ENCODE measurements around the gene NAA10. TPM values are rescaled to one million over a fixed set of nuclear protein-coding genes. Genes with fewer than 3 reads are reported as not detected.

Gene NAA10
- total RNA-seq, 2 donors from 2014 or later = 76.7 to 94.1 TPM

DNA sequence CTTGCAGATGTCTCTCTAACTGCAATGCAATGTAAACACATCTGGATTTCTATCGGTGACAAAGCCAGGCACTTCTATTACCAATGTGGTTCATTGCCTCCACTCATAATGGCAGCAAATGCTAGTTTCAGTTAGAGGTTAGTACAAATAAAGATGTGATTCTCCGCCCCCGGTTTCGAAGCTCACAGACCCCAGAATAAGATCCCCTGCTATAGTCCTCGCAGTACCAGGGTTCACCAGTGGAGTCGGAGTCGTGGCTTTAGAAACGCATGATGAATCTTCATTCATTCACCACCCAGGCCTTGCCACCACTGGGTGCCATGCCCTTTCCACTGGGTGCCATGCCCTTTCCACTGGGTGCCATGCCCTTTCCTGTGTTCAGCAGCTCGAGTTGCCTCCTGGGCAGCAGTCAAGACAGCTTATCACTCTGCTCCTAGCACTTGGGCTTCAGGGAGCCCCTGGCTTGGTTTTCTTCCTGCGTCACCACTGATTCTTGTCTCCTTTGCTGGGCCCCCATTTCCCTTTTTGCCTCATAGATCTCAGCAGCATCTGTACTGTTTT lies 3.5 kb upstream of the NAA10 start:
- Mint-ChIP-seq H3K27ac (no peak overlapping the region), H3K36me3 (ENCODE audit: insufficient read depth in 2 of 2) (peaks cover 0 to 2% of the 10 kb centered on the region in 2 donors), H3K27me3 (ENCODE audit: low read depth) (peaks cover 13% of the 10 kb centered on the region), H3K4me3 (no peak overlapping the region), H3K9me3 (no peaks in the 10 kb centered on the region), H3K4me1 (ENCODE audit: low read depth) (peaks cover 37% of the 10 kb centered on the region)
- DNase-seq = no peak
- no peak for ATAC-seq (replicated peaks in 1 of 2)

DNA sequence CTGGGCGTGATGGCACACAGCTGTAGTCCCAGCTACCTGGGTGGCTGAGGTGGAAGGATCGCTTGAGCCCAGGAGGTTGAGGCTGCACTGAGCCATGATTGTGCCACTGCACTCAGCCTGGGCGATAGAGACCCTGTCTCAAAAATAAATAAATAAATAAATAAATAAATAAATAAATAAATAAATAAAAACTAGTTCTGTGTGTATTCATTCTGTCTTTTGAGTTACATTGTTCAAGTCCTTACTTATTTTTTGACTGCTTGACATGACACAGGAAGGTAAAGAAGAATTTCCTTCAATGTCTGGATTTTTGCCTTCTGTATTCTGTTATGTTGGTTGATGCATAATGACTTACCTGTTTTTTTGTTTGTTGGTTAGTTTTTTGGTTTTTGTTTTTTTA lies 2.2 kb upstream of the NAA10 start:
- DNase-seq (no peak), ATAC-seq (replicated peaks in 1 of 2) (no peak)
- no peak overlapping the region for H3K27ac Mint-ChIP-seq
- H3K4me1 Mint-ChIP-seq (ENCODE audit: low read depth) = peaks cover 37% of the 10 kb centered on the region
- no peaks in the 10 kb centered on the region for H3K9me3 Mint-ChIP-seq
- peaks cover 13% of the 10 kb centered on the region for H3K27me3 Mint-ChIP-seq (ENCODE audit: low read depth)
- peaks cover 0 to 2% of the 10 kb centered on the region in 2 donors for H3K36me3 Mint-ChIP-seq (ENCODE audit: insufficient read depth in 2 of 2)
- H3K4me3 Mint-ChIP-seq = no peak overlapping the region

DNA sequence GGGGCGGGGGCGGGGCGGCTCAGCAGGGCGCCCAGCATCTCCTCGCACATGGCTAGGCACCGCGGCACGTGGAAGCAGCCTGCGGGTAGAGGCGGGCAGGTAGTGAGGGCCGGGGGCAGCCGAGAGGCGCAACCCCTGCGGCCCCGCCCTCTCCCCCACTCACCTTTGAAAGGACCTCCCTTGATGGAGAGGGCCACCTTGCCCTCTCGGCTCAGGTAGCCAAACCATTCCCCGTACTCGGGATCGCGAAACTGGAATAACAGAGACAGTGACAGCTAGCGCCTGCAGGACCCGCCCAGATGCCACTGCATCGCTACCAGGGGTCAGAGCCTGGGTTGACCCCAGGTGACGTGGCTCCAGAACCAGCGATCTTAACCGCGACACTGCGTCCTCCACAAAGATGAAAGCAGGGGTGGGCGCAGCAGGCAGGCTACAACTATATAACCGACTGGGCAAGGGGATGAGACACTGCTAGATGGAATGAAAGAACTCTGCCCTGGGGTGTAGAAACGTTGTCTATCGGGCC lies 552 bp upstream of the NAA10 start:
- H3K27me3 Mint-ChIP-seq (ENCODE audit: low read depth) = peaks cover 13% of the 10 kb centered on the region
- no peak overlapping the region for H3K27ac Mint-ChIP-seq
- no peaks in the 10 kb centered on the region for H3K9me3 Mint-ChIP-seq
- H3K4me3 Mint-ChIP-seq = peak overlapping the region; percentile 70 to 73
- no peak for ATAC-seq (replicated peaks in 1 of 2)
- peaks cover 2 to 3% of the 10 kb centered on the region in 2 donors for H3K36me3 Mint-ChIP-seq (ENCODE audit: insufficient read depth in 2 of 2)
- DNase-seq = no peak
- H3K4me1 Mint-ChIP-seq (ENCODE audit: low read depth) = peaks cover 36% of the 10 kb centered on the region

DNA sequence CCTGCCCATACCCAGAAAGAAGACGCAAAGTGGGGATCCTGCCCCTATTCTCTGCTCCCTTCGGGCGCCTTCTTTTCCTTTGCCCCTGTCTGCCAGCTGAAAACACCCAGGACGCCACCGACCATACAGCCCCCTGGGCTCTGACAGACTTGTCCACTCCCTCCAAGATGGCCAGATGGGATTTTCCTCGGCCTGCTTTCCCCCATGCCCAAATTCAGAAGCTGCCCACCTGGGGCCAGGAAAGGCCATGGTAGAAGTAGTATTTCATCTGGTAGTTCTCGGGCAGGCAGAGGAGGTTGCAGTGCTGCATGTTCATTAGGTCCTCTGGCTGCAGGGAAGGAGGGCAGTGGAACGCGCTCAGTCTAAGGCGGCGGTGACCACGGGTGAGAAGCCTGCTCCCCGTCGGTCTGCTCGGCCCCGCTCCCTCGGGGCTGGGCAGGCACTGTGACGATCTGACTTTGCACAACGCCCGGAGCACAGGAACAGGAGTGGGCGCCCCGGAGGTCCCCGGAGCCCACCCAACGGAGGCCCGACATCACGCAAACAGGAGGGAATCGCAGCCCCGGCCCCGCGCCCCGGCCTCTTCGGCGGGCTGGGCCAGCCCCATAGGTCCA lies 582 bp downstream of the NAA10 start:
- peak overlapping the region; percentile 80 to 93 for H3K4me3 Mint-ChIP-seq
- peaks cover 2 to 3% of the 10 kb centered on the region in 2 donors for H3K36me3 Mint-ChIP-seq (ENCODE audit: insufficient read depth in 2 of 2)
- H3K9me3 Mint-ChIP-seq = no peaks in the 10 kb centered on the region
- DNase-seq = no peak
- H3K4me1 Mint-ChIP-seq (ENCODE audit: low read depth) = peaks cover 35% of the 10 kb centered on the region
- peaks cover 13% of the 10 kb centered on the region for H3K27me3 Mint-ChIP-seq (ENCODE audit: low read depth)
- peak overlapping the region; percentile 19 for H3K27ac Mint-ChIP-seq
- peak; percentile 14 to 17 for ATAC-seq (replicated peaks in 1 of 2)

DNA sequence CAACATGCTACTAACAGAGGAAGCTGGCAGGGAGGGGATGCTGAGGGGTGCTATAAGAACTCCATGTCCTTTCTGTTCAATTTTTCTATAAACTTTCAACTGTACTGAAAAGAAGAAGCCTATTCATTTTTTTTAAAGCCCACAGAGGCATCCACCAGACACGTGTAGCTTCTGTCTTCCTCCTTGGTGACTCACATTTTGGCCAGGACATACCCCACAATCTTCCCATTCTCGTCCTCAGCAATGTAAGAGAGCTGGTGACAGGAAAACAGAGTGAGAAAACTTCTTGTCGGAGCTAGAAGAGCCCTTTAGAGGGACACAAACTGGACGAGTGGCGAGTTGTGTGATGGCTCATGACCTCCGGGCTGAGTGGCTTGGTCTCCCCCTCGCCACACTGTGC lies 1.1 kb downstream of the NAA10 start:
- H3K4me3 Mint-ChIP-seq = peak overlapping the region; percentile 80 to 93
- peaks cover 13% of the 10 kb centered on the region for H3K27me3 Mint-ChIP-seq (ENCODE audit: low read depth)
- H3K9me3 Mint-ChIP-seq = no peaks in the 10 kb centered on the region
- peak overlapping the region; percentile 19 for H3K27ac Mint-ChIP-seq
- DNase-seq = no peak
- peaks cover 2 to 3% of the 10 kb centered on the region in 2 donors for H3K36me3 Mint-ChIP-seq (ENCODE audit: insufficient read depth in 2 of 2)
- peaks cover 39% of the 10 kb centered on the region for H3K4me1 Mint-ChIP-seq (ENCODE audit: low read depth)
- ATAC-seq (replicated peaks in 1 of 2) = no peak

DNA sequence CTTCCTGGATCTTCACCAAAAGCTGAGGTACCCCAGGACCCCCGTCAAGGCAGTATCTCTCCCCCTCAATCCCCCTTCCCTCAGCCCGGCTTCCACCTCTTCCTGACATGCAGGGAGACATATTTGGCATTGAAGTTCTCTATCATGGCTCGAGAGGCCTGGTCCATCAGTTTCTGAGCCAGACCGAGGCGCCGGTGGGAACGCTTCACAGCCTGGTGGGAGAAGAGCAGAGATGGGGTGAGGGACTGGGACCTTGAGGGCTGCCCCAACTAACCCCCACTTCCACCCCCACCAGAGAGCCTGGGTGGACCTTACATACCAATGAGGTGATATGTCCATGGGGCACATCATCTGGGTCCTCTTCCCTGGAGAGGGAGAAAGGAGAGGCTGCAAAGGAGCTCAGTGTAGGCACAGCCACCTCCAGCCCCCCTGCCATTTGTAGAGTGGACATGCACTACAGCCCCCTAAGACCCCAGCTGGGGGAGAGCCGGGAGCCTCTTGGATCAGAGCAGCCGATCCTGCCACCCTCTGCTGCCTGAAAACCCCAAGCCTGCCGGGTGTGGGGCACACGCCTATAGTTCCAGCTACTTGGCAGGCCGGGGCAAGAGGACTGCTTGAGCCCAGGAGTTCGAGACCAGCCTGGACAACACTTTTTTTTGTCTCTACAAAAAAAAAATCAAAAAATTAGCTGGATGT lies 2.5 kb downstream of the NAA10 start:
- Mint-ChIP-seq H3K27ac (no peak overlapping the region), H3K4me3 (no peak overlapping the region)

DNA sequence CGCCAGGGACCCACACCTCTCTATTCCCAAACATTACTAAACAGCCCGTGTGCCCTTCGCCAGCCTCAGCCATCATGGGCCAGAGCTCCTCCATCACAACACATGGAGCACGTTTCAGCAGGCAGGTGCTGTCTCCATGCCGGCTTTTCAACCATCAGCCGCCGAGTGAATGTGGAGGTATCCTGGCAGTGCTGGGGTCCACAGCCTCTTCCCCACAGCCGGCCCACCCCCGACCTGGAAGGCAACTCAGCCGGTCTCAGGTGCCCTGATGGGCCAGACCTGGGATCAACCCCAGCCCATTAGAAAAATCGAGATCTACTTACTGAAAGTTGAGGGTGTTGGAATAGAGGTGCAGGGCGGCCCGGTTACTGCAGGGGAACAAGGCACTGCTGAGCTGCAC lies 3.1 kb downstream of the NAA10 start:
- Mint-ChIP-seq H3K4me3 (no peak overlapping the region), H3K36me3 (ENCODE audit: insufficient read depth in 2 of 2) (peaks cover 0 to 3% of the 10 kb centered on the region in 2 donors), H3K9me3 (no peaks in the 10 kb centered on the region), H3K27me3 (ENCODE audit: low read depth) (peaks cover 5% of the 10 kb centered on the region), H3K27ac (no peak overlapping the region), H3K4me1 (ENCODE audit: low read depth) (peaks cover 45% of the 10 kb centered on the region)
- ATAC-seq (replicated peaks in 1 of 2) = no peak
- no peak for DNase-seq

More for the DNA sequence above, 2.5 kb downstream of the NAA10 start:
- peaks cover 0 to 3% of the 10 kb centered on the region in 2 donors for H3K36me3 Mint-ChIP-seq (ENCODE audit: insufficient read depth in 2 of 2)
- ATAC-seq (replicated peaks in 1 of 2) = no peak
- peaks cover 6% of the 10 kb centered on the region for H3K27me3 Mint-ChIP-seq (ENCODE audit: low read depth)
- H3K9me3 Mint-ChIP-seq = no peaks in the 10 kb centered on the region
- no peak for DNase-seq
- peaks cover 40% of the 10 kb centered on the region for H3K4me1 Mint-ChIP-seq (ENCODE audit: low read depth)

DNA sequence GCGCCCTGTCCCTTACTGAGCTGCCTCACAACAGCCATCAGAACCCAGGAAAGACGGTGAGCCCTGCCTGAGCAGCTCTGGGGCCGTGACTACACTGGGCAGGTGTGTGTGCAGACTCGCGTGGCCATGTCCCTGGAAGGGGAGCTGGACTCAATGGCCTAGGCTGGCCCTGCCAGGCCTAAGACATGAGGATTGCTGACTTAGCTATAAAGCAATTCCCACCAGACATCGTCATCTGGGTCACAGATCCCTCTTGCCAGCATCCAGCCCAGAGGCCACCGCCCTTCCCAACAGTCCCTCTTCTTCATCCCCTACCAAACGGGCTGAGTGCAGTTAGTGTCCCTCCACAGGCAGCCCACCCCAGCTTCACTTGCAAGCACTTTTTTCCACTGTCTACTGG lies 3.7 kb downstream of the NAA10 start:
- no peaks in the 10 kb centered on the region for H3K9me3 Mint-ChIP-seq
- peaks cover 0 to 3% of the 10 kb centered on the region in 2 donors for H3K36me3 Mint-ChIP-seq (ENCODE audit: insufficient read depth in 2 of 2)
- H3K4me3 Mint-ChIP-seq = no peak overlapping the region
- H3K4me1 Mint-ChIP-seq (ENCODE audit: low read depth) = peaks cover 44% of the 10 kb centered on the region
- ATAC-seq (replicated peaks in 1 of 2) (no peak), DNase-seq (no peak)
- H3K27me3 Mint-ChIP-seq (ENCODE audit: low read depth) = no peaks in the 10 kb centered on the region
- no peak overlapping the region for H3K27ac Mint-ChIP-seq

DNA sequence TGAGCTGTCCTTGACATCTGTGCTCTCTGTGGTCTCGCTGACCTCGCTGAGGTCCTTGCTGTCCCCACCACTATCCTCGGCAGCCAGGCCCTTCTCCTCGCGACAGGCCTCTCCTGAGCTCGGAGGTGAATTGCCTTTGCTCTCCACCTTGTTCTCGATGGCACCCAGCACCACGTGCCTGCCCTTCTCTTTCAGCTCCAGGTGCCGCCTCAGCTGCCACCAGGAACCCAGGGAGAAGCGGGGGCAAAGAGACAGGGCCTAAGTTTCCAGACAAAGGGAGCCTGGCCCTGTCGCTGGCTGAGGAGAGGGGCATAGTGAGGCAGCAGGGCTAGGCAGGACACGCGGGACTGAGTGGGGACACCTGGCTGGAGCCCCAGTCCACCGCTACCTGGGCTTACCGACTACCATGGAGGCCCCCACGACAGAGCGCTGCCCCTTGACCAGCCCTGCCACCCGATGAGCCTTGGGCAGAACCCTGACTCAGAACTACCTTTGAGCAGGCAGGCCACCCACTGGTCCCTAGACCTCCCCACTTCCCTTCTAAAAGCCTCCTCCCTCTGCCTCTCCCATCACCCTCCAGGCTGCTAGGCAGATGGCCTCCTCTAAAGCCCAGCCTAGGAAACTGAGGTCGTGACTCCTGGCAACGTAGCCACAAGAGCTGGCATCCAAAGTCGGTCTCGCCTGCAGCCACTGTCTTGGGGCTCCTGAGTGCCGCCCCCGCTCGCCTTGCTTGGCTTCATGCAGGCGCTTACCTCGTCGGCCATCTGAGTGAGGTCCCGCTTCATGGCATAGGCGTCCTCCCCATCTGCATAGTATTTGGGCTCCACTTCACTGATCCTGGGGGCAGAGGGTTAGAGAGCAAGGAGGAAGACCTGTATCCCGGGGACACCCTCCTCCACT lies 4.6 kb downstream of the NAA10 start:
- ATAC-seq (replicated peaks in 1 of 2) (no peak), DNase-seq (no peak)
- no peaks in the 10 kb centered on the region for H3K9me3 Mint-ChIP-seq
- H3K27ac Mint-ChIP-seq = no peak overlapping the region
- no peak overlapping the region for H3K4me3 Mint-ChIP-seq
- H3K36me3 Mint-ChIP-seq (ENCODE audit: insufficient read depth in 2 of 2) = peaks cover 0 to 5% of the 10 kb centered on the region in 2 donors
- H3K4me1 Mint-ChIP-seq (ENCODE audit: low read depth) = peaks cover 44% of the 10 kb centered on the region
- H3K27me3 Mint-ChIP-seq (ENCODE audit: low read depth) = no peaks in the 10 kb centered on the region

DNA sequence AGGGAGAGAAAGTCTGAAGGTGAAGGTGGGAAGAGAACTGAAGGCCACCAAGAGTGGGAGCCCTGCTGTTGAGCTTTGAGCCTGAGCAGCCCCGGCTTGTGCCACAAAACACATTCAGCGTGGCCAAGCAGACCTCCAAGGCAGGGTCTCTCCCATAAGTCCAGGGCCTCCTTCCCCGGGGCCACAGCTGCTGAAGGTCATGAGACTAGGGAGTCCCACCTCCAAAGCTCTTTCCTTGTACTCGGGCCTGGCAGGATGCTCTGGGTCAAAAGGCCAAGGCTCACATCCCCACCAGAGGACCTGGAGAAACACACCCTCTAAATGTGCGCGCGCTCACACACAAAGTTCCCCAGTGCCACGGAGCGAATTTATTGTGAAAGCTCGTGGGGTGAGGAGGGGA lies 5.3 kb downstream of the NAA10 start:
- Mint-ChIP-seq H3K27ac (peak overlapping the region; percentile 3), H3K9me3 (no peaks in the 10 kb centered on the region), H3K27me3 (ENCODE audit: low read depth) (no peaks in the 10 kb centered on the region), H3K4me1 (ENCODE audit: low read depth) (peaks cover 50% of the 10 kb centered on the region), H3K4me3 (peak overlapping the region in 1 of 2 donors; percentile 88), H3K36me3 (ENCODE audit: insufficient read depth in 2 of 2) (peaks cover under 1 to 5% of the 10 kb centered on the region in 2 donors)
- ATAC-seq (replicated peaks in 1 of 2) = no peak
- DNase-seq = no peak

DNA sequence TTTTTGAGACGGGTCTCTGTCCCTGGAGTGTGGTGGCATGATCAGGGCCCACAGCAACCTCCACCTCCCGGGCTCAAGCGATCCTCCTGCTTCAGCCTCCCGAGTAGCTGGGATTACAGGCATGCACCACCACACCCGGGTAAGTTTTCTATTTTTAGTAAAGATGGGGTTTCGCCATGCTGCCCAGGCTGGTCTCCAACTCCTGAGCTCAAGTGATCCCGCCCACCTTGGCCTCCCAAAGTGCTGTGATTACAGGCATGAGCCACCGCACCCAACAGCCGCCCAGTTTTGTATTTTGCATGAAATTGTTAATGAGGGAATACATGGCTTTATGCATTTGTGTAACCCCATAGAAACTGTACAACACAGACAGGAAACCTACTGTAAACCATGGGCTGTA lies 6.0 kb downstream of the NAA10 start:
- H3K36me3 Mint-ChIP-seq (ENCODE audit: insufficient read depth in 2 of 2) = peaks cover 4 to 5% of the 10 kb centered on the region in 2 donors
- H3K4me1 Mint-ChIP-seq (ENCODE audit: low read depth) = peaks cover 53% of the 10 kb centered on the region
- H3K27ac Mint-ChIP-seq = no peak overlapping the region
- no peak for DNase-seq
- H3K27me3 Mint-ChIP-seq (ENCODE audit: low read depth) = no peaks in the 10 kb centered on the region
- H3K9me3 Mint-ChIP-seq = no peaks in the 10 kb centered on the region
- H3K4me3 Mint-ChIP-seq = peak overlapping the region; percentile 88 to 90
- no peak for ATAC-seq (replicated peaks in 1 of 2)

DNA sequence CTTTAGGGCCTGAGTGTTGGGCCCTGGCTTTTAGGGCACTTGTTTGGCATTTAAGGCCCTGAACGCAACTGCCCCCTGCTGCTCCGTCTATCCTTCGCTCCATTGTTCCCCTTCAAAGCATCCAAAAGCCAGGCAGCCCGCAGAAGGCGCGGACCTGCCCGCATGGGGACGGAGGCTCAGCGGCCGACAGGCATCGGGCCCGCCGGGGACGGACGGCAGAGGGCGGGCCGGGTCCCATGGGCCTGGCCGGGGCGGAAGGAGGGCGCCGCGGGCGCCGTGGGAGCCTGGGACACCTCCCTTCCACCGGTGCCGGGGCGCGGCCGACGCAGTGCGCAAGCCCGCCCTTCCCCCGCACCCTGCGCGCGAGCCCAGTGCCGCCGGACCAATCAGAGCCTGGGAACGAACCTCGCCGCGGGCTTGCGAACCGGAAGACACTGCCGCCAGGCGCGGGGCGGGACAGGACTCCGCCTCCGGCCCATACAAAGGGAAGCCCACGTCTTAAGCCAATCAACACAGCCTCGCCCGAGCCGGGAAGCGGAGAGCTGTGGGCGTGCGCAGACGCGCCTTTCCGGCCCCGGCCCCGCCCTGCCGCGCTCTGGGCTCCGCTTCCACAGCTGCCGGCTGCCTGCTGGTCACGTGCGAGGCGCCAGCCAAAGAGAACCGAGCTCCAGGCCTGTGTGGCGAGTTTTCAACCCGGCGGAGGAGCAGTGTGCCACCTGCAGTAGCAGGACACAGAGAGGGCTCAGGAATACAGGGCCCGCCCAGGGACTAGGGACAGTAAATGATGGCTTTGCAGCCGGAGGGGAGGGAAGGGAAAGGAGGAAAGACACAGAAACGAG lies 6.7 kb downstream of the NAA10 start:
- ATAC-seq (replicated peaks in 1 of 2) (peak; percentile 75 to 78), DNase-seq (peak; percentile 92 to 97)
- peaks cover 57% of the 10 kb centered on the region for H3K4me1 Mint-ChIP-seq (ENCODE audit: low read depth)
- no peaks in the 10 kb centered on the region for H3K9me3 Mint-ChIP-seq
- H3K4me3 Mint-ChIP-seq = peak overlapping the region; percentile 90 to 97
- peak overlapping the region; percentile 89 for H3K27ac Mint-ChIP-seq
- no peaks in the 10 kb centered on the region for H3K27me3 Mint-ChIP-seq (ENCODE audit: low read depth)
- peaks cover 4 to 5% of the 10 kb centered on the region in 2 donors for H3K36me3 Mint-ChIP-seq (ENCODE audit: insufficient read depth in 2 of 2)
